COLO668 (cell line): ENCODE results near the gene MAP2K2.

Experiments used
- DNase-seq: peaks from one replicate; lab custom pipeline; 2025; ENCODE audit not compliant: unreplicated experiment; lab: John Stamatoyannopoulos, UW

Gene MAP2K2

GRCh38 chr19:4046946-4047683, 76.8 kb downstream of the MAP2K2 start:
- DNase-seq: no peak

- DNase-seq: no peak
These were observed 77.6 kb downstream of the MAP2K2 start for GRCh38 chr19:4046362-4046691.

- DNase-seq: no peak
These were observed 78.1 kb downstream of the MAP2K2 start for GRCh38 chr19:4045597-4046361.

GRCh38 chr19:4044990-4045465, 78.9 kb downstream of the MAP2K2 start:
- DNase-seq: no peak

- no peak for DNase-seq
These were observed 79.8 kb downstream of the MAP2K2 start for GRCh38 chr19:4043966-4044715.

GRCh38 chr19:4043401-4043800, 80.5 kb downstream of the MAP2K2 start:
- DNase-seq: no peak

- DNase-seq: no peak
These were observed 81.2 kb downstream of the MAP2K2 start for GRCh38 chr19:4042731-4043082.

GRCh38 chr19:4042064-4042730, 81.7 kb downstream of the MAP2K2 start:
- DNase-seq: no peak
